ENCODE data around the gene MDGA2.
"Not testable (repeated sequence)": the region's sequence is repeated elsewhere in the genome, so short reads cannot be mapped to it uniquely, and the experiment has no call there.

MDGA2 gene

DNA sequence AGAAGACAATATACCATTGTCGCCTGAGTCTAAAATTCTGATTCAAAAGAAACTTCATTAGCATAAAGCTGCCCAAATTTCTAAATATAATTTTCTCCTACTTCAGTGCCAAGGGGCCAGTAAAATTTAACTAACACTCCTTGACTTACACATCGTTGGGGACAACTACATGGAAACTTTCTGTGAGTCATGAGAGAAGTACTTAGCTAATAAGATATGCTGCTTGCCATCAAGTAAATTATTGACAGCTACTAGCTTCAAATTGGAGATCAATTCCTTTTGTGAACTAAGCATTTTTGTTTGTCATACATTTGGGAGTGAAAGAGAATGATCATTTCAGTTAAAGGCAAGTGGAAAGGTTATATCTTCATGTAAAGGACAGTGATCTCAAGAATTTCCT lies 373.3 kb downstream of the MDGA2 start:
- DNase-seq, result no peak

DNA sequence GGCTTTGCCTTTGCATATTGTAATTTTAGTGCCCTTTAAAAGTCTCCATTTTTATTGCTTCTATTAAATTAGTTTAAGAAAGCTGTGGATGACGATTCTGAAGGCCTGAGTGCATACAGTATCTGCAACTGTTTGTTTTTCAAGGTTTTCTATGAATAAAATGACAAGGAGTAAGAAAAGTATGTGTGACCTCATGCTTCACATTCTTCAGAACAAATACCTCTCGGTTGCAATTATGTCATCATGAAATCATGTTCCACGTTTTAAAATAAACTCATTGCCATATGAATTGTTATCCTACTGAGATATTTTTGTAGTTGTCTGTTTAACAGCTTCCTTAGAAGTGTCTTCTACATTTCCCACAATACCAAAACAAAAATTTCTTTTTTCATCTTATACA lies 374.6 kb downstream of the MDGA2 start:
- no peak for DNase-seq

DNA sequence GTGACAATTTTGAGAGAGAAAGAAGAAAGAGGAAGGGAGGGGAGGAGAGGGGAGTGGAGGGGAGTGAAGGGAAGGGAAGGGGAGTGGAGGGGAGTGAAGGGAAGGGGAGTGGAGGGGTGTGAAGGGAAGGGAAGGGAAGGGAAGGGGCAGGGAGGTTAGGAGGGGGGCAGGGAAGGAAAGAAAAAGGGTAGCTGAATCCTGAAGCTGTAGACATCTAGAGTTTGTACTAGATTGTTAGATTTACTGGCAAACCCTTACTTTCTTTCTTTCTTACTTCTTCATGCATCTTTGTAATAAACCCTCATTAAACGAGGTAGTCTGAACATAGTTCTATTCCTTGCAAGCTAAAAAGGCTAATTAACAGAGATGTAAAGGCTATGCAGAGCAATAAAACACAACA lies 378.0 kb downstream of the MDGA2 start:
- DNase-seq, result no peak

DNA sequence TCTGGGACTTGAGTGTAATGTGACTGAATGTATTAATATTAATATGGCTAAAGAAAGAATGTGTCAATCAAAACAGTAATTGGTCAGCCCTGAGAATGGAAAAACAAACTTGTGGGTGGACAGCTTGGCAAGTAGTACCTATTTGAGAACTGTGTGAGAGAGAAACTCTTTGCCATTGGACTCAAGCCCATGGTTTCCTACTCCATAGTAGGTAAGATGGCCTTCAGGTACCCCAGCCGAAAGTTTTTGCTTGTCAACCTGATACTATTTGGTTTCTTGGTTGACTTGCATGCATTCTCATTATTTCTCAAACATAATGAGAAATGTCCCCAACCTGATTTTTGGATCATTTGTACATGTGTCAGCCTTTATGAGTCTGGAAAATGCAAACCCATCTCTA lies 391.1 kb downstream of the MDGA2 start:
- DNase-seq, result no peak

DNA sequence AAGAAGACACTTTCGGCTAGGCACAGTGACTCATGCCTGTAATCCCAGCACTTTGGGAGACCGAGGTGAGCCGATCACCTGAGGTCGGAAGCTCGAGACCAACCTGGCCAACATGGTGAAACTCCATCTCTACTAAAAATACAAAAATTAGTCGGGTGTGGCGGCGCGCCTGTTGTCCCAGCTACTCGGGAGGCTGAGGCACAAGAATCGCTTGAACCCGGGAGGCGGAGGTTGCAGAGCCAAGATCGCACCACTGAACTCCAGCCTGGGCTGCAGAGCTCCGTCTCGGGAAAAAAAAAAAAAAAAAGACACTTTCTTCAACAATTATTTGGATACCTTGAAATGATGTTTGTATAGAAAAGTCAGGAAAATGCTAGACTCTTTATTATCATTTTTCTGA lies 393.6 kb downstream of the MDGA2 start:
- not testable (repeated sequence) for DNase-seq

DNA sequence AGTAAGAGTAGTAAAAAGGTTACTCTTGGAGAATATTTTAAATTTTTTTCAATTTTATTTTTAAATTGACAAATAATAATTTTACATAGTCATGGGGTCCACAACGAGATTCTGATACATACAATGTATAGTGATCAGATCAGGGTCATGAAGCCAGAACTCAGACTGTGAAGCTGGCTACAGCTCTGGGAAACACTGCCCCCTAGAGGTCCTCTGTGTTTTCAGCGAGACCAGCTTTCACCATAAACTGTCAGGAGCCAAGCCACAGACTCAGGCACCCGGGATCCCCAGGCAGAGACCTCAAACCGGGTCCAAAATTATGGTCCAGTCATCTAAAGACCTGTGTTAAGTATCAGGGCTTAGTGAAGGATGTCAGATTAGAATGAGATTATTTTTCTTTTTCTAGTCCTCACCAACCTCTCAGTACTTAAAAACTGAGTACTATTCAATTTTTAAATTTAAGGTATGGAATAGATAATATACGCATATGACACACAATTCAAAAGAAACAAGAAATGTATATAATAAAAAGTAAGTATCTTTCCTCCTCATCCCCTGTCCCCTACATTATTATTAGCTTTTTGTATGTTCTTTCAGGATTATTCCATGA lies 397.1 kb downstream of the MDGA2 start:
- peak; percentile 15 for DNase-seq

DNA sequence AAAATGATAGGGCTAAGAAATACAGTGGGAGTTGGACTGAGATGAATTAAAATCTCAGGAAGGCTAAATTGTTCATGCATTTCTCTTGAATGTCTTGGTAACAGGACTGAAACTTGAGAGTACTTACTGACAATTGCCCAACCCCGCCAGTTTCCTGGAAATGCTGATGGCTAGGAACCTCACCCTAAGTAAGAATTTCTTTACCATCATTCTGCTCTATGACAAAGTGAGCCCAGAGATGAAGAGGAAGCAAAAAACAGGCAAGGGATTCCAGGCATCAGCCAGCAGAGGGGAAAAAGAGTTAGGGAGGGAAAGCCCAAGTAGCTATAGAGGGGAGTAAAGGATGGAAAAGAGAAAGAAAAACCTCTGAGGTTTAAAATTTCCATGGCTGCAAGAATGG lies 397.7 kb downstream of the MDGA2 start:
- DNase-seq, result no peak

DNA sequence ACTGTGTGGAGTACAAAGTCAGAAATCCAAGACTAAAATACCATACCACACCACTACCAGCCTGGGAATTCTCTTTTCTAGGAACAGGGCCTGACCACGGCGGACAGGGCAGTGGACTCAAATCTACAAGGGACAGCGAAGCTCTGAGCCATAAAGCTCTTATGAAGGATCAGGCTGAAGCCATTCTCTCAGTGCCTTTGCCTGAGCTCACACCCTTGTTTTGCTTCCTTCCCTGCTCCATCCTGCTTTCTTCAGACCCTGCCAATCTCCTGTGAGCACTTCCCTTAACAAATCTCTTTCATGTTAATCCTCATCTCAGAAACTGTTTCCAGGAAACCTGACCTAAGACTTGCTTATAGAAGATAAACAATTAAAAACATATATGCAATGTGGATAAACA lies 398.5 kb downstream of the MDGA2 start:
- no peak for DNase-seq

DNA sequence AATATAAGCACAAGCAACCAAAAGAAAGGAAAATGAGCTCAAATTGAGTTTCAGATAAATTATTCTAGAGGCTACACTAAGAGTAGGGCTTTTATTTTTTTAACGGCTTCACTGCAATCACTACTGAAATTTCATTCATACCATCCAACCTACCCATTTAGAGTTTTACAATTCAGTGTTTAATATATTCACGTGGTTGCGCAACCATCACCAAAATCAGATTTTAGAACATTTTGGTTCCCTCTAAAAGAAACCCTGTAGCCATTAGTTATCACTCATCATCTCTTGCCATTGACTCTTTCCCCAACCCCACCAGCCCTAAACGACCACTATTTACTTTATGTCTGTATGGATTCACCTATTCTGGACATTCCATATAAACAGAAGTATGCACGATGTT lies 401.5 kb downstream of the MDGA2 start:
- DNase-seq, result no peak

DNA sequence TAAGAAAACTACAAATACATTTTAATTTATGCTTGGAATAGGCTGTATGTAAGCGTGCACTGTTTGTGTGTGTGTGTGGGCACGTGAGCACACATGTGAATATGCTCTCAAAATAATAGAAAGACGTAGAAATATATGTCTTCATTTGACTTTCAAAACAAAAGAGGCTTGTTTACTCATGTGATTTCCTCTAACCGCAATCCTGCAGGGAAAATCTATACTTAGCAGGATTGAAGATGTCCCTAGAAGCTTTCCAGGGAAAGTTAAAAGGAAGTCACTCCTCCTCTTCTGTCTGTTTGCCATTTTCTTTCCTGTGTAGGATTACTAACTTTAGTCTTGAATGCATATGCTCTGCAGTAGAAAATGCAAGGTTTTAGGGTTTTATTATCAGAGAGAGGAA lies 404.7 kb downstream of the MDGA2 start:
- no peak for DNase-seq

DNA sequence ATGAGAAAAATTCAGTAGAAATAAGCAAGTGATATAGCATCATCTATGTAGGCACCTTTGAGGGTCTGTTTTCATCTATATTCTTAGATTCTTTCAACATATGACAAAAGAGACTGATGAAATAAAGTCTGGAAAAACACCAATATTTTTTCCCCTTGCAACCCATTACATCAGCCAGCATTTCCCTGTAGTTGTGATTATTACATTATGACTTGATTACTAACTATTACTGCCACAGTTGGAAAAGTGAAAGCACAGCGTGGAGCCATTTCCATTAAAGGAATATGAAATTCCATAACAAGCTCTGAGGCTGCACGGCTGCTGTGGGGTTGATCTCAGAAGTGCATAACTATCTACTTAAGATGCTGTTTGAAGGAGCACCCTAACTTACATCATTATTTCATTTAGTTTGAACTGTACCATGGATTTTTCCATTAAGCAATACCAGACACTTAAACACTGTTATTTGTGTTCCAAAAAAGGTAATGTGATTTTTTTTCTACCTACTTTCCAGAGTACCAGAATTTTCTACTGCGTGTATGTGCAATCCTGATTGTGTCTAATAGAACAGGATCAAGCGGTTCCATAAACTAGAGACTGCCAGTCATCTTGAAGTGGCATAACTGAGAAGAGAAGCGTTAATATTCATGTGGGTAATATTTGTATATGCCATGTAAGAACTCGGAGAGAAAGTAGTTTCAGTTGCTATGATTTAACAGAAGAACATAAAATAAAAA lies 405.5 kb downstream of the MDGA2 start:
- DNase-seq, result no peak

DNA sequence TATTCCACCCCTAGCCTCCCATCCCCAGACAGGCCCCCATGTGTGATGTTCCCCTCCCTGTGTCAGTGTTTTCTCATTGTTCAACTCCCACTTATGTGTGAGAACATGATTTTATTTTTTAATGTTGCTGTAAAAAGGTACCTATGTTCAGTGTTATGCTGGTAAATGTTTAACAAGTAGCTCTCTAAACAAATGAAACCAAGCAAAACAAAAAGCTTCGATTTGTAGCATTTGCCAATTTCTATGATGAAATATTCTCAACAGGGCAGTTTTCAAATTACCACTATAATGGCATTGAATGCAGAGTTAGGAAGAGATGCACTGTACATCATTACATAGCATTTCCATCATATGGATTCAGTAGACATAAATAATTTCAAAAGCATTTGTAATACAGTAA lies 410.6 kb downstream of the MDGA2 start:
- DNase-seq, result no peak

DNA sequence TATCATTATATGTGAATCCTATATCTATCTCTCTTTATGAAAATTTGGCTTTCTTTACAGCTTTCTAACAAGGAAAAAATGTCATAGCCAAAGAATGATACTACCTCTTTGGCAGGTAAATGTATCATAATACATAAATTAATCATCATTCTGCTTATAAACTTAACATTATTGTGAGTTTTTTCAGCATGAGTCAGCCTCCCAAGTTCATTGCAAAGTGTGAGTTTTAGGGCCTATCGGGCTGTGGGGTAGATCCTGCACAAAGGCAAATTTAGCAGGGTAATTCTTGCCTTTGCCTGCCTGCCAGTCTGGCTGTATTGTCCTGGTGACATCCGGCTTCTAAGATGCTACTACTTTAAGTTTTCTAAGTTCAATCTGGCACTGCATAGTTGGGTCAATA lies 412.6 kb downstream of the MDGA2 start:
- no peak for DNase-seq

DNA sequence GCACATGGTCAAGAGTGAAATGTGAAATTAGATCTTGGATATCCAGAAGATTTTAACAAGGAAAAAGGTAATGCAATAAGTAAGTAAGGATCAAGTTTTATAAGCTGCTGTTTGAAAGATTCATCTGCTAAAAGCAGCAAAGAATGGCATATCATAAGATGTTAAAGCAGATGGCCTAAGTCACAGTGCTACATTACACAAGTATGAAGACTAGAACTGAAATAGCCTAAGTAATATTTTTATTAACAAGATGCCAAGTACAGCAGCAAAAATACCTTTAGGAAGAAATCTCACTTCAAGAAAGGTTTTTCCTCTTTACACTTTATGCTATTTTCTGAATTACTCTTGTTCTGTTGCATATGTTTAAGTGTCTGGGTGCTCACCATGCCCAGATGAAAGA lies 414.1 kb downstream of the MDGA2 start:
- no peak for DNase-seq

DNA sequence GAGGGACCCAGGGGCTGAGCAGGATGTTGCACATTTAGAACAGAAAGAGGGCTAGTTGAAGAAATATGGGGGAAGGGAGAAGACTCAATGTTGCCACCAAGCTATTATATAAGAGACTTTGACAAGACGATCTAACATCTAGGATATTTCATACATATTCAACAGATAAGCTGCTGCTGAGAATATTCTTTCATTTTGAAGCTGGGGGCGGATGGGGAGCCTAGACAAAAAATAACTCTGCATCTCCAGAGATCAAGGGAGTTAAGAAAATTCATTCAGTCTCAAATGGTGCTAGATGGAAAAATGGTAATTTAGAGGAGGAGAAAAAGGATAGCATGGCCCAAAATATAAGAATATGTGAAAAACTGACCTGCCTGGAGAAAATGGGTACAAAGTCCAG lies 415.6 kb downstream of the MDGA2 start:
- no peak for DNase-seq

DNA sequence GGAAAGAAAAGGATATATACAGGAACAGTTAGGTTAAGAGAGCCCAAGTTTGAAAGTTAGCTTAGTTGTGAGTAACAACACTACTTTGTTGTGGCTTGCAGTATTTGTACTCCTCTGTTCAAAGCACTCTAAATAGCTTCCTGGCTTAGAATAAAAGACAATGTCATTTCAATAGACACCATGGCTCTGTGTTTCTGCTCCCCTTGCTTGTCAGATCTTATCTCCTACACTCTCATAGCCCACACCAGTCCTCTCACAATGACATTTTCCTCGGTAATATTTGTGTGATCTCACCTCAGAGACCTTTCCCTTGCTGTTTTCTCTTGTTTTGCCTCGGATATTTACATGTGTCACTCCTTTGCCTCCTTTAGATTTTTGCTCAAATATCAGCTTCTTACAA lies 418.4 kb downstream of the MDGA2 start:
- no peak for DNase-seq

DNA sequence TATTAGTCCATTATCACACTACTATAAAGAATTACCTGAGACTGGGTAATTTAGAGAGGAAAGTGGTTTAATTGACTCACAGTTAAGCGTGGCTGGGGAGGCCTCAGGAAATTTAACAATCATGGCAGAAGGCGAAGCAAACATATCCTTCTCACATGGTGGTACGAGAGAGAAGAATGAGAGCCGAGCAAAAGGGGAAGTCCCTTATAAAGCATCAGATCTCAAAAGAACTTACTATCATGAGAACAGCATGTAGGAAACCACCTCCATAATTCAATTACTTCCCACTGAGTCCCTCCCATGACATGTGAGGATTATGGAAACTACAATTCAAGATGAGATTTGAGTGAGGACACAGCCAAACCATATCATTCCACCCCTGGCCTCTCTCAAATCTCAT lies 422.6 kb downstream of the MDGA2 start:
- DNase-seq, result no peak

DNA sequence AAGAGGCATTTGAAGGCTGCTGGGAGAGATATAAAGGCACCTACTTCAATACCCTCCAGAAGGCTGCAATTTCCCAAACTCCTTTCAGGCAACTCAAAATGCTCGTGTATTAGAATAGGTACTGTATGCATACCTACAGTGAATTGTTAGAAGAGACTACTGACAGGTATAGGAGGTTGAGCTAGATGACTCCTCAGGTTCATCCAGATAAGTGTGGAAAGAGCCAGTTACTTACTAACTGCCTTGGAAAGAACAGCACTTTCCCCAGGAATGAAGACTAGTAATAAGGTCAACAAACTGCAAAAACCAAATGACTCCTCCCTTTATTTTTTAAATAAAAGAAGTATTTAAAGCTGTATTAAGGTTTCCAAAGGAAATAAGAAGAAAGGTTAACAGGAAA lies 429.0 kb downstream of the MDGA2 start:
- no peak for DNase-seq

DNA sequence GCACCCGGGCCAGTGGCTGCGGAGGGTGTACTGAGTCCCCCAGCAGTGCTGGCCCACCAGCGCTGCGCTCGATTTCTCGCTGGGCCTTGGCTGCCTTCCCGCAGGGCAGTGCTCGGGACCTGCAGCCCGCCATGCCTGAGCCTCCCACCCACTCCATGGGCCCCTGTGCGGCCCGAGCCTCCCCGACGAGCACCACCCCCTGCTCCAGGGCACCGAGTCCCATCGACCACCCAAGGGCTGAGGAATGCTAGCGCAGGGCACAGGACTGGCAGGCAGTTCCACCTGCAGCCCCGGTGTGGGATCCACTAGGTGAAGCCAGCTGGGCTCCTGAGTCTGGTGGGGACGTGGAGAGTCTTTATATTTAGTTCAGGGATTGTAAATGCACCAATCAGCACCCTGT lies 432.8 kb downstream of the MDGA2 start:
- not testable (repeated sequence) for DNase-seq

DNA sequence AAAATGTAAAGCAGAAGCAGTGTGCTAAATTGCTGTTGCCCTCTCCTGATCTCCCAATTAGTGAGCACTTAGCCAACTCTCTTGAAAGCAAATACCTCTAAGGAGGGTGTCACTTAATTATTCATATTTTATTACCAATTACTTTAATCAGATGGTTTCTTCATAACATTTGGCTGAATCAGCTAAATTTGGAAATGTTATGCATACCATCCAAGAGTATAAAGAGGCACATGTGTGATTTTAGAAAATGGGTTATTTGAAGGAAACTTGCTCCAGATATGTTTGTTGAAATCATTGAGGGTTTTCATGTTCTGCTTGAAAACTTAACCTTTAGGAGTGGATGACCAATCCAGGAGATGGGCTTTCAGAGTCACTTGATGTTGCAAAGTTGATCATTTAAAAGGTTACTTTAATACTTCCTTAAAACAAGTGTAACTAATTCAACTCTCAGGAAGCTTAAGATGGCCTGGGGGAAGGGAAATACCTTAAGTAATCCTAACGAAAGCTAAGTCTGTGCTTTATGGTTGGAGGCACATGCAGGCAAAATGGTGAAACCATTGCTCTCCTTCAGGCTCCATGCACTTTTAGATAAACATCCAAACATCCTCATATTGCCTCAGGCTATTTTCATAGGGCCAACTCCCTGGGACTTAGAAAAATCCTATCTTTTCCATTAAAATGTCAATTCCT lies 434.5 kb downstream of the MDGA2 start:
- no peak for DNase-seq

DNA sequence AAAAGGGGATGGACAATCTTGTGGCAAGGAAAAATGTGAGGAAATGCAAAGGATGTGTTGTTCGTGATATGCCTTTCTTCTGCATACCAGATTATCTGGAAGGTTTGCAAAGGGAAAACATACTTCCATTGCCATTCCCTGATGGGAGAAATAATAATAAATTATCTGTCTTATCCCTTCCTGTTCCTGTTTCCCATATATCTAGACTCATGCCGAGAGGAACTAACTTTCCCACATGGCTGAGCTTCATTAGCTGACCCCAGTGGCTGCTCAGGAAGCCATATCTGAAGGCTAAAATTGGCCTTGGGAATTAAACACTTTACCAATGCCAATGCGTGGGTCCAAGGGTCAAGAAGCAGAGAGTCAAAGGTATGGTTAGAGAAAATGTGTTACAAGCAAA lies 439.8 kb downstream of the MDGA2 start:
- no peak for DNase-seq

DNA sequence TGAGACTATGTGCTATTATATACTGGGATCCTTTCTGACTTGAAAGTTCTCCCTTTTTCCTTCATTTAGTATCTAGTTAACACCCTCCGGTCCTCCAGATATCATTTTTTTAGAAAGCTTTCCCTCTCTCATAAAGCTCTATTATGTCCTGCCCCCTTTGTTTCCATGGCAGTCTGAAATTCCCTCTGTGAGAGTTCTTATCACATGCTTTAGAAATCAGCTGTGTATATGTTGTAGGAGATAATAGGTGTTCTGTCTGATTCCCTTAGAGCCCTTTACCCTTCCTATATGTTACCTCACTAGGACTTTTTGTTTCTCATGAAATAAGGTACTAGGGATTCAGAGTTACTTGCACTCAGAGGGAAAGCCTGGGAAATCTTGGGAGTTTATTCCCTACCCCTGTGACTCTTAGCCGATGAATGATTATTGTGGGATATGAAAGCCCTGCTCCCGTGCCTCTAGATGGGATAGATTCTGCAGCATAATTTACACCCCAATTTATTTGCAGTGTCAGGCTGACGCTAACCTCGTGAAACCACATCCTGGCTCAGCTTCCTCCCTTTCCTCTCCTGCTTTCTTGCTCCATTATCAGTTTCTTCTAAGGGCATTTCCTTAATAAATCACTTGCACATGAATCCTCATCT lies 448.4 kb downstream of the MDGA2 start:
- no peak for DNase-seq

DNA sequence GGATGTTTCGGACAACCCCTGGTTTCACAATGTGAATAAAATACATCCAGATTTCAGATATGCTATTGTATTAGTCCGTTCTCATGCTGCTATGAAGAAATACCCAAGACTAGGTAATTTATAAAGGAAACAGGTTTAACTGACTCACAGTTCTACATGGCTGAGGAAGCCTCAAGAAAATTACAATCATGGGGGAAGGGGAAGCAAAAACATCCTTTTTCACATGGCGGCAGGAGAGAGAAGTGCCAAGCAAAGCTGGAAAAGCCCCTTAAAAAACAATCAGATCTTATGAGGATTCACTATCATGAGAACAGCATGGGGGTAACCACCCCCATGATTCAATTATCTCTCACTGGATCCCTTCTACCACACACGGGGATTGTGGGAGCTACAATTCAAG lies 451.7 kb downstream of the MDGA2 start:
- DNase-seq, result no peak

DNA sequence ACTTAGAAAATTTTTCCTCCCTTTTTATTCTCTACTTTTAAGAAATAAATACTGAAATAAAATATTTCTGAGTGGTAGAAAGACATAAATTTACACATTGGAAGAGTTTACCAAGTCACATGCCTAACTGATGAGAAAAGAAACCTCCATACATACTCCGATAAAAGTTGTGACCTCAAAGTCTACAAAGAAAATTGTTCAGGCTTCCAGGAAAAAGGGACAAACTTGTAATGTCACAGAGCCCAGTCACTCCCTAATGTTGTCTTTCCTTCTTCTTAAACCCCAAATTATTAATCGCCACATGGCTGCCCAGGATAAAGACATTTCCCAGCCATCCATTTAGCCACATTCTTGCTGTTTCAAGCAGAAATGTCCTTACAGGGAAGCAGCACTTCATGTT lies 455.3 kb downstream of the MDGA2 start:
- no peak for DNase-seq

Measured in stimulated activated CD4-positive, alpha-beta T cell treated with anti-CD3 and anti-CD28 coated beads, Interleukin-4, amount 100 ng/mL, for 24 hours (primary cell).